Activated CD8-positive, alpha-beta T cell treated with anti-CD3 and anti-CD28 coated beads for 36 hours (primary cell): ENCODE results near the gene YOD1. TPM values are rescaled to one million over a fixed set of nuclear protein-coding genes. Genes with fewer than 3 reads are reported as not detected.

Experiments
- ATAC-seq: fragments of 200-7000 bp; cut with Tn5 transposase; one replicate; pipeline ENCODE4 v1.10.0; 2021; ENCODE audit warnings: mild to moderate bottlenecking, moderate library complexity
- CTCF ChIA-PET: fragments of 350-600 bp; sonication (Branson Sonifier 250); formaldehyde crosslinking; loops from one replicate; lab custom pipeline; 2021; ENCODE audit warnings: antibody characterized with exemption; lab: Charles Lee
- POLR2A ChIA-PET: fragments of 350-600 bp; sonication (Branson Sonifier 250); formaldehyde crosslinking; loops from one replicate; lab custom pipeline; 2021; ENCODE audit warnings: antibody characterized with exemption; lab: Charles Lee
- DNase-seq: peaks from one replicate; pipeline ENCODE4 v3.0.0-alpha.2; 2020
- H3K27ac Mint-ChIP-seq: one replicate; pipeline ENCODE4 v1.8.0; 2021; ENCODE audit warnings: mild to moderate bottlenecking, mixed read lengths
- H3K27me3 Mint-ChIP-seq: one replicate; pipeline ENCODE4 v1.8.0; 2021; ENCODE audit warnings: mixed read lengths
- H3K36me3 Mint-ChIP-seq: one replicate; pipeline ENCODE4 v1.8.0; 2021; ENCODE audit warnings: low read depth, mixed read lengths
- H3K4me1 Mint-ChIP-seq: one replicate; pipeline ENCODE4 v1.8.0; 2021; ENCODE audit warnings: low read depth, mixed read lengths
- H3K4me3 Mint-ChIP-seq: one replicate; pipeline ENCODE4 v1.8.0; 2021; ENCODE audit warnings: mild to moderate bottlenecking, moderate library complexity, mixed read lengths
- H3K9me3 Mint-ChIP-seq: one replicate; pipeline ENCODE4 v1.8.0; 2021; ENCODE audit warnings: mixed read lengths
- CTCF ChIP-seq: fragments of 200-600 bp; IDR thresholded peaks from one replicate; pipeline ENCODE4 v1.8.0; 2022; ENCODE audit warnings: antibody characterized with exemption, mild to moderate bottlenecking
- intact Hi-C: fragments of 100-400 bp; cut with micrococcal nuclease; formaldehyde crosslinking; loops from one replicate; pipeline ENCODE4 v1.10.0; 2022
- total RNA-seq, 2 experiments: library from RNA; stranded (reverse); gene quantifications; one replicate each; pipeline ENCODE4 v1.2.3, GENCODE V29; 2021

YOD1 gene
- total RNA-seq, 2 experiments from 2014 or later, result 7.4 to 7.5 TPM

GRCh38 chr1:207031016-207031415 is 20.0 kb downstream of the YOD1 start:
- peaks cover 35% of the 10 kb centered on the region for H3K27me3 Mint-ChIP-seq
- ChIA-PET POLR2A (interaction anchor here (1.4 kb wide), 1 partner anchor 9 kb away, joined by 3 read pairs; no protein-coding TSS in a partner anchor), CTCF (interaction anchor here (0.9 to 3.3 kb wide), 5 partner anchors 12 to 49 kb away, joined by 3 to 16 read pairs (median 5); partner anchors contain the start of gene PFKFB2)

GRCh38 chr1:207030522-207031009 is 20.4 kb downstream of the YOD1 start:
- intact Hi-C loops, result no loop called here
- POLR2A ChIA-PET, result interaction anchor here (1.4 kb wide), 1 partner anchor 9 kb away, joined by 3 read pairs; no protein-coding TSS in a partner anchor
- Mint-ChIP-seq H3K27me3 (peaks cover 35% of the 10 kb centered on the region), H3K9me3 (no peaks in the 10 kb centered on the region), H3K4me3 (no peak overlapping the region), H3K4me1 (no peaks in the 10 kb centered on the region), H3K27ac (no peak overlapping the region), H3K36me3 (no peaks in the 10 kb centered on the region)
- no peak for ATAC-seq
- CTCF ChIA-PET, result interaction anchor here (0.9 to 2.3 kb wide), 4 partner anchors 13 to 26 kb away, joined by 3 to 12 read pairs (median 5); partner anchors contain the start of gene PFKFB2
- TF ChIP-seq CTCF, result no peak
- no peak for DNase-seq

More at GRCh38 chr1:207031016-207031415, 20.0 kb downstream of the YOD1 start:
- no peaks in the 10 kb centered on the region for H3K9me3 Mint-ChIP-seq
- DNase-seq (no peak), ATAC-seq (no peak)
- H3K4me1 Mint-ChIP-seq, result no peaks in the 10 kb centered on the region
- no peak for TF ChIP-seq CTCF
- no peak overlapping the region for H3K27ac Mint-ChIP-seq
- no peaks in the 10 kb centered on the region for H3K36me3 Mint-ChIP-seq
- intact Hi-C loops, result no loop called here
- H3K4me3 Mint-ChIP-seq, result no peak overlapping the region

- Mint-ChIP-seq H3K9me3 (no peaks in the 10 kb centered on the region), H3K4me3 (no peak overlapping the region), H3K27me3 (peaks cover 34% of the 10 kb centered on the region), H3K36me3 (no peaks in the 10 kb centered on the region), H3K4me1 (no peaks in the 10 kb centered on the region), H3K27ac (no peak overlapping the region)
- POLR2A ChIA-PET, result interaction anchor here (1.4 kb wide), 1 partner anchor 10 kb away, joined by 3 read pairs; no protein-coding TSS in a partner anchor
- CTCF ChIA-PET, result interaction anchor here (0.5 to 2.3 kb wide), 5 partner anchors 12 to 25 kb away, joined by 3 to 12 read pairs (median 3); partner anchors contain the start of gene PFKFB2
- TF ChIP-seq CTCF, result no peak
- intact Hi-C loops, result no loop called here
- no peak for DNase-seq
- no peak for ATAC-seq
These were observed 21.1 kb downstream of the YOD1 start for GRCh38 chr1:207029701-207030521.

- no peak for TF ChIP-seq CTCF
- no peaks in the 10 kb centered on the region for H3K9me3 Mint-ChIP-seq
- no peak for DNase-seq
- ChIA-PET CTCF (interaction anchor here (0.5 to 2.3 kb wide), 6 partner anchors 11 to 24 kb away, joined by 3 to 12 read pairs (median 3); partner anchors contain the start of gene PFKFB2), POLR2A (no interaction called here)
- no peak for ATAC-seq
- peaks cover 33% of the 10 kb centered on the region for H3K27me3 Mint-ChIP-seq
- intact Hi-C loops, result no loop called here
- peaks cover 7% of the 10 kb centered on the region for H3K4me1 Mint-ChIP-seq
- H3K4me3 Mint-ChIP-seq, result no peak overlapping the region
- no peak overlapping the region for H3K27ac Mint-ChIP-seq
- H3K36me3 Mint-ChIP-seq, result no peaks in the 10 kb centered on the region
These were observed 21.9 kb downstream of the YOD1 start for GRCh38 chr1:207028884-207029650.
